ENCODE data around the gene LANCL2. TPM values are rescaled to one million over a fixed set of nuclear protein-coding genes. Genes with fewer than 3 reads are reported as not detected.
A peak's percentile ranks its signal among the peaks of the same experiment; 100 is the strongest.
"Not testable (repeated sequence)": the region's sequence is repeated elsewhere in the genome, so short reads cannot be mapped to it uniquely, and the experiment has no call there.

The LANCL2 gene
- total RNA-seq, 3 donors from 2014 or later (not counting 1 experiment from before 2014, with no cell fraction given) = 7.2 to 9.4 (median 8.3) TPM

DNA sequence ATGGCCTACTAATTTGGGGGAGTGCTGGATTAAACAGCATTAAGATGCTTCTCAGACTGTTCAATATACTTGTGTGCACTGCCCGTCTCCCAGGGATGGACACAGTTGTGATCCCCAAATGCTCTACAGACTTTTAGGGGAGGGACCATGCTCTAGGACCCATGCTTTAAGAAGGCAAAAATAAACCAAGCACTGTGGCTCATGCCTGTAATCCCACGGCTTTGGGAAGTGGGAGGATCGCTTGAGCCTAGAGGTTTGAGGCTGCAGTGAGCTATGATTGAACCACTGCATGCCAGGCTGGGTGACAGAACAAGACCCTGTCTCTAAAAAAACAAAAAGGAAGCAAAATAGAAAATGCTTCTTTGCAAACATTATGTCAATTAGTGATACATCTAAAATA, 104.6 kb downstream of the LANCL2 start:
- no peak overlapping the region for H3K4me3 Mint-ChIP-seq
- H3K4me1 Mint-ChIP-seq = peaks cover 28% of the 10 kb centered on the region in 2 donors
- H3K4me3 ChIP-seq (ENCODE audit: low read length) = no peak overlapping the region
- H3K27ac ChIP-seq (ENCODE audit: low read length) = peak overlapping the region; percentile 31
- TF ChIP-seq, protein P1, sequence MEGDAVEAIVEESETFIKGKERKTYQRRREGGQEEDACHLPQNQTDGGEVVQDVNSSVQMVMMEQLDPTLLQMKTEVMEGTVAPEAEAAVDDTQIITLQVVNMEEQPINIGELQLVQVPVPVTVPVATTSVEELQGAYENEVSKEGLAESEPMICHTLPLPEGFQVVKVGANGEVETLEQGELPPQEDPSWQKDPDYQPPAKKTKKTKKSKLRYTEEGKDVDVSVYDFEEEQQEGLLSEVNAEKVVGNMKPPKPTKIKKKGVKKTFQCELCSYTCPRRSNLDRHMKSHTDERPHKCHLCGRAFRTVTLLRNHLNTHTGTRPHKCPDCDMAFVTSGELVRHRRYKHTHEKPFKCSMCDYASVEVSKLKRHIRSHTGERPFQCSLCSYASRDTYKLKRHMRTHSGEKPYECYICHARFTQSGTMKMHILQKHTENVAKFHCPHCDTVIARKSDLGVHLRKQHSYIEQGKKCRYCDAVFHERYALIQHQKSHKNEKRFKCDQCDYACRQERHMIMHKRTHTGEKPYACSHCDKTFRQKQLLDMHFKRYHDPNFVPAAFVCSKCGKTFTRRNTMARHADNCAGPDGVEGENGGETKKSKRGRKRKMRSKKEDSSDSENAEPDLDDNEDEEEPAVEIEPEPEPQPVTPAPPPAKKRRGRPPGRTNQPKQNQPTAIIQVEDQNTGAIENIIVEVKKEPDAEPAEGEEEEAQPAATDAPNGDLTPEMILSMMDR (IDR thresholded peaks at IDR 0.05) = no peak
- no peaks in the 10 kb centered on the region for H3K9me3 Mint-ChIP-seq
- H3K27me3 ChIP-seq (ENCODE audit: control insufficient read depth, insufficient read depth, low read length) = no peaks in the 10 kb centered on the region
- peaks cover 21% of the 10 kb centered on the region for H3K4me1 ChIP-seq (ENCODE audit: control insufficient read depth, insufficient read depth, low read length)
- peak overlapping the region in 1 of 2 donors; percentile 63 for H3K27ac Mint-ChIP-seq
- H3K36me3 ChIP-seq (ENCODE audit: control insufficient read depth, insufficient read depth, low read length) = peaks cover 7% of the 10 kb centered on the region
- intact Hi-C loops (cut with micrococcal nuclease) = no loop called here
- WGBS (ENCODE audit: insufficient coverage) = 50% methylated on average over 3 of the region's 3 CpGs
- peak in 1 of 3 donors; percentile 3 for ATAC-seq
- no peak for DNase-seq
- H3K9me3 ChIP-seq (ENCODE audit: control insufficient read depth, insufficient read depth, low read length) = no peaks in the 10 kb centered on the region
- H3K27me3 Mint-ChIP-seq (ENCODE audit: low read depth in 2 of 2) = no peaks in the 10 kb centered on the region
- H3K36me3 Mint-ChIP-seq = peaks cover 8% of the 10 kb centered on the region

DNA sequence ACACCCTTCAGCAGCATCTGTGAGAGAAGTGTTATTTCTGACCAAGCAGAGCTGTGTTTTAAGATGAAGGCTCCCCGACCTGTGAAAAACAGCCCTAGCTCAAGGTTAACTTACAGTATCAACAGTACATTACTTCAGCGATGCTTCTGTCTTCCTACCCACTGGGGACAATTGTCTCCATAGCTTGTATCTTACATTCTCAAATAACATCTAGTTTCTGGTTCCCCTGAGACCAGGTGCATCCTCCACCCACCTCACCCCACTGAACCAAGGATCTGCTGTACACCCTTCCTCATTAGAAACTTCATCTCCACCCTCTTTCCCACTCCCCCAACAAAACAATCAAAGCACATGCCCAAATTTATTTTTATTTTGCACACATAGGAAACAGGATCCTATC, 105.1 kb downstream of the LANCL2 start:
- no peaks in the 10 kb centered on the region for H3K9me3 Mint-ChIP-seq
- peaks cover 3% of the 10 kb centered on the region for H3K36me3 Mint-ChIP-seq
- no peaks in the 10 kb centered on the region for H3K27me3 Mint-ChIP-seq (ENCODE audit: low read depth in 2 of 2)
- 49% methylated on average over 2 of the region's 2 CpGs for WGBS (ENCODE audit: insufficient coverage)
- H3K4me3 ChIP-seq (ENCODE audit: low read length) = no peak overlapping the region
- no peak for DNase-seq
- intact Hi-C loops (cut with micrococcal nuclease) = no loop called here
- peaks cover 6% of the 10 kb centered on the region for H3K36me3 ChIP-seq (ENCODE audit: control insufficient read depth, insufficient read depth, low read length)
- peak overlapping the region; percentile 21 to 49 for H3K27ac Mint-ChIP-seq
- no peaks in the 10 kb centered on the region for H3K27me3 ChIP-seq (ENCODE audit: control insufficient read depth, insufficient read depth, low read length)
- peaks cover 31 to 33% of the 10 kb centered on the region in 2 donors for H3K4me1 Mint-ChIP-seq
- ATAC-seq = no peak
- TF ChIP-seq, protein P1 (IDR thresholded peaks at IDR 0.05) = no peak
- no peaks in the 10 kb centered on the region for H3K9me3 ChIP-seq (ENCODE audit: control insufficient read depth, insufficient read depth, low read length)
- H3K4me3 Mint-ChIP-seq = no peak overlapping the region
- peaks cover 26% of the 10 kb centered on the region for H3K4me1 ChIP-seq (ENCODE audit: control insufficient read depth, insufficient read depth, low read length)
- no peak overlapping the region for H3K27ac ChIP-seq (ENCODE audit: low read length)

DNA sequence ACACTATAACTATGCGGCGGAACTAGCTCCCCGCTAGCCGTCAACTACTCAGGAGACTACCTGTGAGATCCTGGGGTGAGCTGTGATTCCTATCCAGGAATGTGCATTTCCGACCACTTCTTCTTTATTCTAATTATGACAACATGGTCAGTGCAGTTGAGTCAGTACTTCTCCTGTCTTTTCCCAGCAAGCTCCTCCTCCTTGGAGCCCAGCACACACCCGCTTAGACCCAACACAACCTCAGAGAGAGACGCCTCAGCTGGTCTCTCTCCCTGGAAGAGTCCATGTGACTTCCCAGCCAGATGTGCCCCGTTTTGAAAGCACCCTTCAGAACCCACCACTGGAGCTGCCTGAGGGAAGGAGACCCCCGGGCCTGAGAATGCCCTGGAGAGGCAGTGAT, 106.5 kb downstream of the LANCL2 start:
- DNase-seq; H3K36me3 ChIP-seq (ENCODE audit: control insufficient read depth, insufficient read depth, low read length); H3K27me3 Mint-ChIP-seq (ENCODE audit: low read depth in 2 of 2); H3K36me3 Mint-ChIP-seq; H3K9me3 ChIP-seq (ENCODE audit: control insufficient read depth, insufficient read depth, low read length); ATAC-seq; intact Hi-C loops (cut with micrococcal nuclease); H3K4me3 Mint-ChIP-seq; H3K4me3 ChIP-seq (ENCODE audit: low read length); H3K27ac ChIP-seq (ENCODE audit: low read length); H3K27me3 ChIP-seq (ENCODE audit: control insufficient read depth, insufficient read depth, low read length); H3K27ac Mint-ChIP-seq; H3K9me3 Mint-ChIP-seq: not testable (repeated sequence)
- peaks cover 43% of the 10 kb centered on the region in 2 donors for H3K4me1 Mint-ChIP-seq
- H3K4me1 ChIP-seq (ENCODE audit: control insufficient read depth, insufficient read depth, low read length) = peaks cover 39% of the 10 kb centered on the region
- 100% methylated on average over 2 of the region's 9 CpGs for WGBS (ENCODE audit: insufficient coverage)

DNA sequence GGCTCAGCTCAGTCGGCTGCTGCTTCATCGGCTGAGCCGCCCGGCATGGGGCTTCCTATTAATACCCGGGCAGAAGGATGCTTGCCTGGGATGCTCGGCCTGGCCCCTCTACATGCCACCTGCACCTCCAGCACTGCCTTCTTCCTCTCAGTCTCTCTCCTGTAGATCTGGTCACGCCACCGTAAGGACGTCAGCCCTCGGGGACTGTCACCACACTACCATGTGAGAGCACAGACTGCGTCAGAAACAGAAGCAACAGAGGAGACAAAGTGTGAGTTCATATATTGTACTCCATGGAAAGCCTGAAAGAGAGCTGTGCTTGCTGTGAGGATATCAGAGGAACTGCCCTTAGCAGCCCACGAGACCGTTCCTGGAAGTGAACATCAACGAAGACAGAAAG, 107.3 kb downstream of the LANCL2 start:
- H3K4me3 ChIP-seq (ENCODE audit: low read length); intact Hi-C loops (cut with micrococcal nuclease); H3K27me3 Mint-ChIP-seq (ENCODE audit: low read depth in 2 of 2); H3K27ac Mint-ChIP-seq; H3K27ac ChIP-seq (ENCODE audit: low read length); H3K36me3 Mint-ChIP-seq; H3K36me3 ChIP-seq (ENCODE audit: control insufficient read depth, insufficient read depth, low read length); DNase-seq; H3K27me3 ChIP-seq (ENCODE audit: control insufficient read depth, insufficient read depth, low read length); H3K9me3 Mint-ChIP-seq; H3K4me3 Mint-ChIP-seq; ATAC-seq; H3K9me3 ChIP-seq (ENCODE audit: control insufficient read depth, insufficient read depth, low read length): not testable (repeated sequence)
- peaks cover 47% of the 10 kb centered on the region for H3K4me1 ChIP-seq (ENCODE audit: control insufficient read depth, insufficient read depth, low read length)
- peaks cover 48% of the 10 kb centered on the region in 2 donors for H3K4me1 Mint-ChIP-seq
- WGBS (ENCODE audit: insufficient coverage) = no CpG with 5 or more reads among the region's 14 CpGs

All from natural killer cell (primary cell).